SK-N-SH (cell line): ENCODE measurements around the gene ACVRL1.

ENCODE experiments used
- CHD2 ChIP-seq: fragments of 150-350 bp; IDR thresholded peaks from 2 replicates; pipeline ENCODE4 v1.6.1; 2018; ENCODE audit warnings: low read length; ENCODE audit not compliant: partially characterized antibody
- FOXJ3 ChIP-seq: sonication (generic); formaldehyde crosslinking; IDR thresholded peaks from 2 replicates; pipeline ENCODE4 v1.5.1; 2020; ENCODE audit warnings: mild to moderate bottlenecking, missing genetic modification reagents
- FOXM1 ChIP-seq: IDR thresholded peaks from 2 replicates; pipeline ENCODE4 v1.4.0; 2012; ENCODE audit warnings: low read depth, mild to moderate bottlenecking
- GABPA ChIP-seq: IDR thresholded peaks from 2 replicates; pipeline ENCODE4 v1.4.0; 2012; ENCODE audit warnings: low read depth, mild to moderate bottlenecking
- NFIC ChIP-seq: IDR thresholded peaks from 2 replicates; pipeline ENCODE4 v1.4.0; 2012; ENCODE audit warnings: borderline replicate concordance
- PBX3 ChIP-seq: IDR thresholded peaks from 2 replicates; pipeline ENCODE4; 2012
- POLR2AphosphoS5 ChIP-seq: IDR thresholded peaks from 2 replicates; pipeline ENCODE4 v1.6.1; 2012; ENCODE audit warnings: low read depth, low read length
- RAD21 ChIP-seq: IDR thresholded peaks from 2 replicates; pipeline ENCODE4 v1.6.1; 2012; ENCODE audit warnings: mild to moderate bottlenecking, low read length
- TAF1 ChIP-seq: IDR thresholded peaks from 2 replicates; pipeline ENCODE4 v1.6.1; 2012; ENCODE audit warnings: low read depth, mild to moderate bottlenecking, low read length, moderate library complexity, borderline replicate concordance
- TCF12 ChIP-seq: IDR thresholded peaks from 2 replicates; pipeline ENCODE4 v1.4.0; 2012
- TF ChIP-seq, protein P1 (sequence below): fragments of 200-600 bp; sonication (generic); IDR thresholded peaks from 2 replicates; pipeline ENCODE4 v1.6.1; 2017; ENCODE audit warnings: antibody characterized with exemption, mild to moderate bottlenecking, moderate library complexity
- TF ChIP-seq, protein P2 (sequence below): fragments of 150-350 bp; IDR thresholded peaks from 2 replicates; pipeline ENCODE4 v1.6.1; 2016; ENCODE audit warnings: mild to moderate bottlenecking, low read depth, low read length
- TF ChIP-seq, protein P3 (sequence below): fragments of 150-350 bp; IDR thresholded peaks from 2 replicates; pipeline ENCODE4 v1.6.1; 2017; ENCODE audit warnings: antibody characterized with exemption, low read length, low read depth, borderline replicate concordance

DNA sequence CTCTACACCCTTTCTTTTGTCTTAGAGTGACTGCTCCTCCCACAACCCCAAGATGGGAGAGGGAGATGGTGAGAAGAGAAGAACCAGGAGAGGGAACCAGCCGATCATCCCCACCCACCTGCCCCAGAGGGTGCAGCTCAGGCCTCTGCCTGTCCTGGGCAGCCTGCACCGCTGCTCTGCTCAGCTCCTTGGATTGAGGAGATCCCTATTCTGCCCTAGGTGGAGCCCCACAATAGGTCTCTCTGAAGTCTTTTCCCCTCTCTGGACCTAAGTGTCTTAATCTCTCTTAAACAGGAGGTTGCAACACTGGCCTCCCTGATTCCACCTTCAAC is 17.2 kb upstream of the ACVRL1 start:
- TF ChIP-seq TAF1 (no peak), POLR2AphosphoS5 (no peak), PBX3 (no peak), FOXJ3 (CRISPR knock-in tag) (no peak), NFIC (no peak), CHD2 (no peak), TCF12 (no peak), GABPA (no peak), FOXM1 (no peak), RAD21 (no peak)
- TF ChIP-seq, protein P1, sequence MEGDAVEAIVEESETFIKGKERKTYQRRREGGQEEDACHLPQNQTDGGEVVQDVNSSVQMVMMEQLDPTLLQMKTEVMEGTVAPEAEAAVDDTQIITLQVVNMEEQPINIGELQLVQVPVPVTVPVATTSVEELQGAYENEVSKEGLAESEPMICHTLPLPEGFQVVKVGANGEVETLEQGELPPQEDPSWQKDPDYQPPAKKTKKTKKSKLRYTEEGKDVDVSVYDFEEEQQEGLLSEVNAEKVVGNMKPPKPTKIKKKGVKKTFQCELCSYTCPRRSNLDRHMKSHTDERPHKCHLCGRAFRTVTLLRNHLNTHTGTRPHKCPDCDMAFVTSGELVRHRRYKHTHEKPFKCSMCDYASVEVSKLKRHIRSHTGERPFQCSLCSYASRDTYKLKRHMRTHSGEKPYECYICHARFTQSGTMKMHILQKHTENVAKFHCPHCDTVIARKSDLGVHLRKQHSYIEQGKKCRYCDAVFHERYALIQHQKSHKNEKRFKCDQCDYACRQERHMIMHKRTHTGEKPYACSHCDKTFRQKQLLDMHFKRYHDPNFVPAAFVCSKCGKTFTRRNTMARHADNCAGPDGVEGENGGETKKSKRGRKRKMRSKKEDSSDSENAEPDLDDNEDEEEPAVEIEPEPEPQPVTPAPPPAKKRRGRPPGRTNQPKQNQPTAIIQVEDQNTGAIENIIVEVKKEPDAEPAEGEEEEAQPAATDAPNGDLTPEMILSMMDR = no peak
- TF ChIP-seq, protein P2, sequence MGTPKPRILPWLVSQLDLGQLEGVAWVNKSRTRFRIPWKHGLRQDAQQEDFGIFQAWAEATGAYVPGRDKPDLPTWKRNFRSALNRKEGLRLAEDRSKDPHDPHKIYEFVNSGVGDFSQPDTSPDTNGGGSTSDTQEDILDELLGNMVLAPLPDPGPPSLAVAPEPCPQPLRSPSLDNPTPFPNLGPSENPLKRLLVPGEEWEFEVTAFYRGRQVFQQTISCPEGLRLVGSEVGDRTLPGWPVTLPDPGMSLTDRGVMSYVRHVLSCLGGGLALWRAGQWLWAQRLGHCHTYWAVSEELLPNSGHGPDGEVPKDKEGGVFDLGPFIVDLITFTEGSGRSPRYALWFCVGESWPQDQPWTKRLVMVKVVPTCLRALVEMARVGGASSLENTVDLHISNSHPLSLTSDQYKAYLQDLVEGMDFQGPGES = no peak
- TF ChIP-seq, protein P3, sequence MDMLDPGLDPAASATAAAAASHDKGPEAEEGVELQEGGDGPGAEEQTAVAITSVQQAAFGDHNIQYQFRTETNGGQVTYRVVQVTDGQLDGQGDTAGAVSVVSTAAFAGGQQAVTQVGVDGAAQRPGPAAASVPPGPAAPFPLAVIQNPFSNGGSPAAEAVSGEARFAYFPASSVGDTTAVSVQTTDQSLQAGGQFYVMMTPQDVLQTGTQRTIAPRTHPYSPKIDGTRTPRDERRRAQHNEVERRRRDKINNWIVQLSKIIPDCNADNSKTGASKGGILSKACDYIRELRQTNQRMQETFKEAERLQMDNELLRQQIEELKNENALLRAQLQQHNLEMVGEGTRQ = no peak
